GM12872 (cell line): ENCODE results near the gene SCTR.

Experiments used
- CTCF ChIP-seq: IDR thresholded peaks from 3 replicates; pipeline ENCODE4 v1.5.1; 2011; ENCODE audit warnings: low read depth, mild to moderate bottlenecking, low read length, moderate library complexity; ENCODE audit not compliant: insufficient read depth

SCTR gene

GRCh38 chr2:119475857-119476244 is 48.4 kb downstream of the SCTR start:
- TF ChIP-seq CTCF, result no peak

- TF ChIP-seq CTCF, result no peak
Observed at GRCh38 chr2:119475225-119475856, 48.9 kb downstream of the SCTR start.

GRCh38 chr2:119474371-119475224 is 49.7 kb downstream of the SCTR start:
- TF ChIP-seq CTCF, result no peak

- no peak for TF ChIP-seq CTCF
Observed at GRCh38 chr2:119473621-119474370, 50.5 kb downstream of the SCTR start.

- no peak for TF ChIP-seq CTCF
Observed at GRCh38 chr2:119472749-119473148, 51.5 kb downstream of the SCTR start.

- no peak for TF ChIP-seq CTCF
Observed at GRCh38 chr2:119469661-119470297, 54.5 kb downstream of the SCTR start.

GRCh38 chr2:119469131-119469530 is 55.2 kb downstream of the SCTR start:
- TF ChIP-seq CTCF, result no peak
